Transverse colon (tissue), 4 donors: ENCODE data around the gene PLXNA2. TPM values are rescaled to one million over a fixed set of nuclear protein-coding genes. Genes with fewer than 3 reads are reported as not detected.

ENCODE experiments used
- DNase-seq: peaks from one replicate; pipeline ENCODE4 v3.0.0-alpha.2; 2019
- H3K27ac ChIP-seq, 4 donors: fragments of 200-600 bp; sonication (generic); 2 replicates each; pipeline ENCODE4 v1.5.1; 2016 to 2018; ENCODE audit warnings: inconsistent platforms in 4 of 4
- H3K27me3 ChIP-seq: fragments of 200-600 bp; sonication (generic); 2 replicates; pipeline ENCODE4 v1.5.1; 2017; ENCODE audit warnings: inconsistent platforms
- H3K36me3 ChIP-seq, 4 donors: fragments of 200-600 bp; sonication (generic); 2 replicates each; pipeline ENCODE4 v1.5.1; 2017 to 2019; ENCODE audit warnings: inconsistent platforms in 4 of 4
- H3K4me1 ChIP-seq, 4 donors: fragments of 200-600 bp; sonication (generic); 2 replicates each; pipeline ENCODE4 v1.5.1; 2017 to 2020; ENCODE audit warnings: inconsistent platforms in 4 of 4
- H3K4me3 ChIP-seq, 4 donors: fragments of 200-600 bp; sonication (generic); 1 replicate in 1 of 4; 2 replicates in 3 of 4; pipeline versions ENCODE4 v1.5.1 to v1.6.1; 2017 to 2019; ENCODE audit warnings: inconsistent platforms in 4 of 4
- H3K9me3 ChIP-seq, 2 donors: fragments of 200-600 bp; sonication (generic); 2 replicates each; pipeline ENCODE4 v1.5.1; 2017 to 2019; ENCODE audit warnings: inconsistent platforms in 2 of 2
- EP300 ChIP-seq: sonication (generic); formaldehyde crosslinking; IDR thresholded peaks from one replicate; pipeline ENCODE4 v1.6.1; 2017; ENCODE audit warnings: antibody characterized with exemption, low read depth
- POLR2A ChIP-seq: fragments of 450-650 bp; IDR thresholded peaks from one replicate; pipeline ENCODE4 v1.6.1; 2016; ENCODE audit warnings: antibody characterized with exemption, mild to moderate bottlenecking, moderate library complexity
- POLR2AphosphoS5 ChIP-seq, 3 donors: sonication (generic); formaldehyde crosslinking; IDR thresholded peaks; one replicate each; pipeline ENCODE4 v1.6.1; 2016; ENCODE audit warnings: antibody characterized with exemption in 3 of 3
- WGBS, 2 donors: methylation state at CpG; one replicate each; pipeline ENCODE4 v1.1.5; 2018; ENCODE audit warnings: low coverage in 1 of 2; 5-methylcytosine and 5-hydroxymethylcytosine counted together
- in situ Hi-C, 4 donors: fragments of 200-750 bp; cut with MboI; loops; one replicate each; pipeline versions ENCODE4 v1.15.0 to v1.15.1; 2017; ENCODE audit warnings: low sequenced_read_pairs in 3 of 4, low pct_ligation_motif_present in 1 of 4, low pct_unique_long_range_greater_than_20kb in 1 of 4
- intact Hi-C: fragments of 100-400 bp; cut with DNase I; formaldehyde crosslinking; loops from one replicate; pipeline ENCODE4 v1.15.1; 2023; ENCODE audit warnings: low total_unique reads
- total RNA-seq, 4 donors: library from RNA; depleted of rRNA; stranded (reverse); fragments of >200 nt; gene quantifications; one replicate each; pipeline ENCODE4 v1.1.0, GENCODE V29; 2016
- TF ChIP-seq, protein P1 (sequence below), 5 experiments: fragments of 200-600 bp in 3 of 5; fragments of 450-650 bp in 2 of 5; sonication (generic) in 3 of 5; IDR thresholded peaks; 1 replicate in 2 of 5; 2 replicates in 3 of 5; pipeline ENCODE4 v1.5.1; 2016 to 2017; ENCODE audit warnings: antibody characterized with exemption in 5 of 5, inconsistent platforms in 3 of 5, mild to moderate bottlenecking in 2 of 5, moderate library complexity in 1 of 5

Gene PLXNA2
- total RNA-seq, 4 donors from 2014 or later: 77.4 to 140 (median 85.5) TPM

DNA sequence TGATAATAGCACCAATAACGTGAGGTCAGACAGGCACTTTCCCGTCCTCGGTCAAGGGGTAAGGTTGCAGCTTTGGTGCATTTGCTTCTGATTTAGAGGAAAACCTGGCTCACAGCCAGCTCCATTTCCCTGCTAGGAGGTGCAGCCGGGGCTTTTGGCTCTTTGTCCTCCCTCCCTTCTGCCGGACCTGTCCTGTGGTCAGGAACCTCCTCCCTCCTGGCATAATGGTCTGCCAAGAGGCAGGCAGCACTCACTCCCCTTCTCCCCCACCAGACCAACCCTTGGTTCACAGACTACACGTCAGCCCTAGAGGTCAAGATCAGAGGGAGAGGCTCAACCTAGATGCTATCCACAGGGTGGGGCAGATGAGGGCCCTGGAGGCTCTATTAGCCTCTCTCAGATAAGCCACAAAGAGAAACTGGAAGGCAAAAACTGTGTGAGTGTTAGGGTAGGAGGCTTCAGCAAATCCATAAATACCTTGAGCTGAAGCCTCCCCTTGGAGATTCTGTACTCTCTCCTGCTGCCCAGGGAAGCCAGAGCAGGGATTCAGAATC lies 64.8 kb downstream of the PLXNA2 start:
- H3K36me3 ChIP-seq: no peaks in the 10 kb centered on the region
- TF ChIP-seq POLR2A: no peak
- TF ChIP-seq, protein P1, sequence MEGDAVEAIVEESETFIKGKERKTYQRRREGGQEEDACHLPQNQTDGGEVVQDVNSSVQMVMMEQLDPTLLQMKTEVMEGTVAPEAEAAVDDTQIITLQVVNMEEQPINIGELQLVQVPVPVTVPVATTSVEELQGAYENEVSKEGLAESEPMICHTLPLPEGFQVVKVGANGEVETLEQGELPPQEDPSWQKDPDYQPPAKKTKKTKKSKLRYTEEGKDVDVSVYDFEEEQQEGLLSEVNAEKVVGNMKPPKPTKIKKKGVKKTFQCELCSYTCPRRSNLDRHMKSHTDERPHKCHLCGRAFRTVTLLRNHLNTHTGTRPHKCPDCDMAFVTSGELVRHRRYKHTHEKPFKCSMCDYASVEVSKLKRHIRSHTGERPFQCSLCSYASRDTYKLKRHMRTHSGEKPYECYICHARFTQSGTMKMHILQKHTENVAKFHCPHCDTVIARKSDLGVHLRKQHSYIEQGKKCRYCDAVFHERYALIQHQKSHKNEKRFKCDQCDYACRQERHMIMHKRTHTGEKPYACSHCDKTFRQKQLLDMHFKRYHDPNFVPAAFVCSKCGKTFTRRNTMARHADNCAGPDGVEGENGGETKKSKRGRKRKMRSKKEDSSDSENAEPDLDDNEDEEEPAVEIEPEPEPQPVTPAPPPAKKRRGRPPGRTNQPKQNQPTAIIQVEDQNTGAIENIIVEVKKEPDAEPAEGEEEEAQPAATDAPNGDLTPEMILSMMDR (IDR thresholded peaks at IDR 0.05): no peak
- no peak for TF ChIP-seq EP300
- no peak for TF ChIP-seq POLR2AphosphoS5 (IDR thresholded peaks at IDR 0.05)
- DNase-seq: peak; percentile 55
- no peaks in the 10 kb centered on the region for H3K27me3 ChIP-seq
- H3K4me1 ChIP-seq: peaks cover 41 to 73% (median 65%) of the 10 kb centered on the region in 4 donors
- 59% methylated on average over 6 of the region's 6 CpGs; no CpG with 5 or more reads in 1 of the 2 donors for WGBS, 2 donors
- in situ Hi-C loops: no loop called here
- no peak overlapping the region for H3K4me3 ChIP-seq
- peak overlapping the region; percentile 73 to 80 (median 76) for H3K27ac ChIP-seq
- intact Hi-C loops: no loop called here
- H3K9me3 ChIP-seq: no peaks in the 10 kb centered on the region

DNA sequence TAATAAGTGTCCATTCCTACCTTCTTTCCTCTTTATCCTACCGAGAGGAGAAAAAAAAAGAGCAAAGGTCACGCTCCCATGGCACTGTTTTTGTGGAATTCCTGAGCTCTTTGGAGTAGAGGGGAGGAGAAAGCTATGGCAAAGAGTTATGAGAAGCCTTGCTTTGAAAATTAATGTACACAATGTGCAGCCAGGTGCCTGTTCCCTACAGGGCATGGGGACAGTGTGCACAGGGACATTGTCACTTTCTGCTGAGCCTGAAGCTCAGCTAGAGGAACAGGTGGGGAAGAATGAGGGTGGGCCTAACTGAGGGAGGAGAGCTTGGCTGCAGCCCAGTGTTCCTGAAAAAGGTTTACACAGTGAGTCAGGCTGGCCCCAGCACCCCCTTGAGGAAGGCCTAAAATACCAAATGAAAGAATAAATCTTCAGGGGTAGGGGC lies 66.1 kb downstream of the PLXNA2 start:
- in situ Hi-C loops: no loop called here
- peak; percentile 55 for DNase-seq
- H3K36me3 ChIP-seq: no peaks in the 10 kb centered on the region
- H3K27me3 ChIP-seq: no peaks in the 10 kb centered on the region
- peak overlapping the region; percentile 73 to 80 (median 76) for H3K27ac ChIP-seq
- WGBS, 2 donors: 41 to 72% methylated on average over 2 of the region's 2 CpGs
- intact Hi-C loops: no loop called here
- TF ChIP-seq POLR2A: no peak
- TF ChIP-seq, protein P1 (IDR thresholded peaks at IDR 0.05): no peak
- no peak for TF ChIP-seq EP300
- no peak for TF ChIP-seq POLR2AphosphoS5 (IDR thresholded peaks at IDR 0.05)
- peaks cover 30 to 62% (median 54%) of the 10 kb centered on the region in 4 donors for H3K4me1 ChIP-seq
- H3K9me3 ChIP-seq: no peaks in the 10 kb centered on the region
- no peak overlapping the region for H3K4me3 ChIP-seq

DNA sequence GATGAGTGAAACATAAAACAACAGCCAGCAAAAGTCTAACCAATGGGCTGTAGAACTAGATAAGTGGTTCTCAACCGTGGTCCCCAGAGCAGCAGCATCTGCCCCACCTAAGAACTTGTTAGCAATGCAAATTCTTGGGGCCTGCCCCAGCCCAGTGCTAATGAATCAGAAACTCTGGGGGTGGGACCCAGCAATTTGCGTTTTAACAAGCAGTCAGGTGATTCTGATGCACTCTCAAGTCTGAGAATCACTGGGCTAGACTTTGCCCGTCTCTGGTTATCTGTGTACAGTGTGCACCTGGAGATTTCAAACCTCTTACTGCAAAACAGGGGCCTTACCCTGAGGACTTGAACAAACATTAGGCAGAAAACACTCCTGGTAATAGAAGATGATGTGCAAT lies 66.5 kb downstream of the PLXNA2 start:
- no peaks in the 10 kb centered on the region for H3K27me3 ChIP-seq
- H3K4me3 ChIP-seq: no peak overlapping the region
- peaks cover 26 to 58% (median 51%) of the 10 kb centered on the region in 4 donors for H3K4me1 ChIP-seq
- H3K27ac ChIP-seq: peak overlapping the region; percentile 73 to 80 (median 76)
- peak in 2 of 3 donors; percentile 15 to 63 for TF ChIP-seq POLR2AphosphoS5 (IDR thresholded peaks at IDR 0.05)
- TF ChIP-seq, protein P1 (IDR thresholded peaks at IDR 0.05): no peak
- peak; percentile 79 for DNase-seq
- 26 to 43% methylated on average over 3 of the region's 3 CpGs for WGBS, 2 donors
- in situ Hi-C loops: no loop called here
- no peaks in the 10 kb centered on the region for H3K36me3 ChIP-seq
- intact Hi-C loops: no loop called here
- no peaks in the 10 kb centered on the region for H3K9me3 ChIP-seq

DNA sequence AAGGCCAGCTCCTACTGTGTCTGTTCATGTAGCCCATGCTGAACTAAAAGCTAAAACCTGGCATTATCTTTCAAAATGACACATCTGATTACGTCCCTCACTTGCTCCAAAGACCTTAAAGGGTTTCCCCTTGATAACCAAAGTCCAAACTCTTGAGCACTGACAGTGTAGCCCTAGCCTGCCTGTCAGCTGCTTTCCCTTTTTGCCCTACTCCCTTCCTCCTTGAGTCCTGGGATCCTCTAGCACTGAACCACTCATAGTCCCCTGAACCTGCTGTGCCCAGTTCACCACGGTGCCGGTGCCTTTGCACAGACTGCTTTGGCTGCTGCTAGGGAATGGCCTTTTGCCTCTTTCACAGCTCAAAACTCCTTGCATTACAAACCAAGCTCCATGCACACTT lies 67.5 kb downstream of the PLXNA2 start:
- 72 to 88% methylated on average over 1 to 3 of the region's 3 CpGs for WGBS, 2 donors
- intact Hi-C loops: no loop called here
- in situ Hi-C loops: no loop called here
- peaks cover 19 to 49% (median 45%) of the 10 kb centered on the region in 4 donors for H3K4me1 ChIP-seq
- H3K4me3 ChIP-seq: no peak overlapping the region
- no peaks in the 10 kb centered on the region for H3K36me3 ChIP-seq
- H3K9me3 ChIP-seq: no peaks in the 10 kb centered on the region
- peak overlapping the region in 3 of 4 donors; percentile 73 to 78 (median 74) for H3K27ac ChIP-seq
- no peaks in the 10 kb centered on the region for H3K27me3 ChIP-seq
- DNase-seq: no peak
- TF ChIP-seq, protein P1 (IDR thresholded peaks at IDR 0.05): no peak
- no peak for TF ChIP-seq EP300
- TF ChIP-seq POLR2AphosphoS5 (IDR thresholded peaks at IDR 0.05): no peak
- TF ChIP-seq POLR2A: no peak
